Fibroblast of upper back skin (primary cell): ENCODE data around the gene WDR38.
A peak's percentile ranks its signal among the peaks of the same experiment; 100 is the strongest.

Experiments
- DNase-seq: peaks from one replicate; pipeline ENCODE4 v3.0.0-alpha.2; 2013

WDR38 gene

GRCh38 chr9:124852829-124853531, at the start of gene WDR38:
Gene WDR38 (plus strand): TSS chr9:124853460. CDS start chr9:124853532, 72 bp downstream.
- DNase-seq, result peak; percentile 65

- DNase-seq, result no peak
Measured at GRCh38 chr9:124803911-124804310, 49.3 kb upstream of the WDR38 start.

GRCh38 chr9:124805186-124805585, 48.1 kb upstream of the WDR38 start:
- no peak for DNase-seq

GRCh38 chr9:124808246-124808956, 44.9 kb upstream of the WDR38 start:
- no peak for DNase-seq

- DNase-seq, result no peak
Measured at GRCh38 chr9:124809211-124809610, 44.0 kb upstream of the WDR38 start.

- DNase-seq, result no peak
Measured at GRCh38 chr9:124809741-124810500, 43.3 kb upstream of the WDR38 start.

GRCh38 chr9:124810663-124811355, 42.5 kb upstream of the WDR38 start:
- DNase-seq, result peak; percentile 90

GRCh38 chr9:124812441-124812876, 40.8 kb upstream of the WDR38 start:
- peak; percentile 100 for DNase-seq

GRCh38 chr9:124813041-124813440, 40.2 kb upstream of the WDR38 start:
- no peak for DNase-seq

GRCh38 chr9:124813501-124814163, 39.6 kb upstream of the WDR38 start:
- peak; percentile 37 for DNase-seq

GRCh38 chr9:124814164-124814535, 39.1 kb upstream of the WDR38 start:
- no peak for DNase-seq

GRCh38 chr9:124815601-124816000, 37.7 kb upstream of the WDR38 start:
- no peak for DNase-seq

- no peak for DNase-seq
Measured at GRCh38 chr9:124818431-124819281, 34.6 kb upstream of the WDR38 start.

- no peak for DNase-seq
Measured at GRCh38 chr9:124820698-124821623, 32.3 kb upstream of the WDR38 start.

- DNase-seq, result no peak
Measured at GRCh38 chr9:124828489-124829333, 24.5 kb upstream of the WDR38 start.

GRCh38 chr9:124829334-124829669, 24.0 kb upstream of the WDR38 start:
- DNase-seq, result no peak

GRCh38 chr9:124830593-124830992, 22.7 kb upstream of the WDR38 start:
- DNase-seq, result no peak

- DNase-seq, result no peak
Measured at GRCh38 chr9:124831642-124832364, 21.5 kb upstream of the WDR38 start.

- peak; percentile 61 for DNase-seq
Measured at GRCh38 chr9:124834591-124834990, 18.7 kb upstream of the WDR38 start.
